ENCODE results near the gene PLP1.

PLP1 gene

DNA sequence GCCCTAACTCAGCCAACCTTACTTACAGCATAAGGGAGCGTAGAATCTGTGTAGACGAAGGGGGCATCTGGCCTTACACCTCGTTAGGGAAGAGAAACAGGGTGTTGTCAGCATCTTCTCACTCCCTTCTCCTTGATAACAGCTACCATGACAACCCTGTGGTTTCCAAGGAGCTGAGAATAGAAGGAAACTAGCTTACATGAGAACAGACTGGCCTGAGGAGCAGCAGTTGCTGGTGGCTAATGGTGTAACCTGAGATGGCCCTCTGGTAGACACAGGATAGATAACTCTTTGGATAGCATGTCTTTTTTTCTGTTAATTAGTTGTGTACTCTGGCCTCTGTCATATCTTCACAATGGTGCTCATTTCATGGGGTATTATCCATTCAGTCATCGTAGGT is 14.6 kb downstream of the PLP1 start:
- TF ChIP-seq, protein P1, sequence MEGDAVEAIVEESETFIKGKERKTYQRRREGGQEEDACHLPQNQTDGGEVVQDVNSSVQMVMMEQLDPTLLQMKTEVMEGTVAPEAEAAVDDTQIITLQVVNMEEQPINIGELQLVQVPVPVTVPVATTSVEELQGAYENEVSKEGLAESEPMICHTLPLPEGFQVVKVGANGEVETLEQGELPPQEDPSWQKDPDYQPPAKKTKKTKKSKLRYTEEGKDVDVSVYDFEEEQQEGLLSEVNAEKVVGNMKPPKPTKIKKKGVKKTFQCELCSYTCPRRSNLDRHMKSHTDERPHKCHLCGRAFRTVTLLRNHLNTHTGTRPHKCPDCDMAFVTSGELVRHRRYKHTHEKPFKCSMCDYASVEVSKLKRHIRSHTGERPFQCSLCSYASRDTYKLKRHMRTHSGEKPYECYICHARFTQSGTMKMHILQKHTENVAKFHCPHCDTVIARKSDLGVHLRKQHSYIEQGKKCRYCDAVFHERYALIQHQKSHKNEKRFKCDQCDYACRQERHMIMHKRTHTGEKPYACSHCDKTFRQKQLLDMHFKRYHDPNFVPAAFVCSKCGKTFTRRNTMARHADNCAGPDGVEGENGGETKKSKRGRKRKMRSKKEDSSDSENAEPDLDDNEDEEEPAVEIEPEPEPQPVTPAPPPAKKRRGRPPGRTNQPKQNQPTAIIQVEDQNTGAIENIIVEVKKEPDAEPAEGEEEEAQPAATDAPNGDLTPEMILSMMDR (IDR thresholded peaks at IDR 0.05; ENCODE audit: low read depth, low read length, missing control alignments): no peak

DNA sequence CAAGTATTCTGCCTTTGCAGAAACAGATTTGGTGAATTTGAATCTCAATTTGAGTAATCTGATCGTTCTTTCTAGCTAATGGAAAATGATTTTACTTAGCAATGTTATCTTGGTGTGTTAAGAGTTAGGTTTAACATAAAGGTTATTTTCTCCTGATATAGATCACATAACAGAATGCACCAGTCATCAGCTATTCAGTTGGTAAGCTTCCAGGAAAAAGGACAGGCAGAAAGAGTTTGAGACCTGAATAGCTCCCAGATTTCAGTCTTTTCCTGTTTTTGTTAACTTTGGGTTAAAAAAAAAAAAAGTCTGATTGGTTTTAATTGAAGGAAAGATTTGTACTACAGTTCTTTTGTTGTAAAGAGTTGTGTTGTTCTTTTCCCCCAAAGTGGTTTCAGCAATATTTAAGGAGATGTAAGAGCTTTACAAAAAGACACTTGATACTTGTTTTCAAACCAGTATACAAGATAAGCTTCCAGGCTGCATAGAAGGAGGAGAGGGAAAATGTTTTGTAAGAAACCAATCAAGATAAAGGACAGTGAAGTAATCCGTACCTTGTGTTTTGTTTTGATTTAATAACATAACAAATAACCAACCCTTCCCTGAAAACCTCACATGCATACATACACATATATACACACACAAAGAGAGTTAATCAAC is 15.3 kb downstream of the PLP1 start:
- TF ChIP-seq, protein P1 (IDR thresholded peaks at IDR 0.05; ENCODE audit: low read depth, low read length, missing control alignments): no peak
- H3K4me3 ChIP-seq (replicated peaks; ENCODE audit: low read depth, low read length): no peak overlapping the region
- no peak for DNase-seq (ENCODE audit: extremely low read depth, low read depth)

More for the DNA sequence above, 14.6 kb downstream of the PLP1 start:
- no peak for DNase-seq (ENCODE audit: extremely low read depth, low read depth)
- H3K4me3 ChIP-seq (replicated peaks; ENCODE audit: low read depth, low read length): no peak overlapping the region

DNA sequence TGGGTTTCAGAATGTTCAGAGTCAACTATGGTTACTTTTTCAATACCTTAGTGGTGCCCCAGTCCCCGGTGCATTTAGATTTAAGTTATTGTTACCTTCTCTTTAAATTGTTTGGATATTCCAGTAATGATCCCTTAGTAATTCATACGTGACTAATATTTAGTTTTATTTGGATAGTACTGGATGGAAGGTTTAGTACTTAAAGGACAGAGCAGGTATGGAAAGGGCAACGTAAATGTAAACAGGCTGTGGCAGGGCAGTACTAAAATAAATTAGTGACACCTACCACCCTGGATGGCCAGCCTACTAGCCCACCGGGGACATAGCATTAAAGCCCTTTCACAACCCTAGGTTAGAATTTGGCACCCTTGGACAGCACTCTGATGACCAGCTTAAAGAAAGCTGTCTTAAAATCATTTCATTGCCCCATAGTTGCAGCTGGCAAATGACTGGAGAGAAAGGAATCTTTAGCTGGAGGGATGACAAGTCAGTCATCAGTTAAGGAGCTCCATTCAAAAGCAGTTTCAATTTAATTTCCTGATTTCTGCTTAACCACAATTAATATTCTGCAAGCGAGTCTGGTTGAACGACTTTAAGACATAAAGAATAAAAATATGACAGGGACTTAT is 16.4 kb downstream of the PLP1 start:
- no peak overlapping the region for H3K4me3 ChIP-seq (replicated peaks; ENCODE audit: low read depth, low read length)

DNA sequence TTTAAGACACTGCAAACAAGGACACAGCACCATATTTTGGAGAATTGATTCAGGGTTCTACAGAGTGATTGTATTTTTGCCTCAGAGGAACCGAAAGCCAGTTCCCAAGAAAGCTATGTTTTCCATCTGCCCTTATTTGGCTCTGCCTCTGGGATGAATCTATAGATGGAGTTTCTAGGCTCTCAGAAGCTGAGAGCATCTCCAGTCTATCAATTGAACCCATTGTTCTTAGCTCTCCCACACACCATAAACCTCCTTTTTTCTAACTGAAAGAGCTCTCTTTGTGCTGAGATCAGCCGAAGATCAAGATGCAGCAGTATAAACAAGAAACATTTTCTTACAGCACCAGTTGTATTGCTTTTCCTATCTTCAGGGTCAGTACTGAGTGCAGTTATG is 16.9 kb downstream of the PLP1 start:
- TF ChIP-seq, protein P1 (IDR thresholded peaks at IDR 0.05; ENCODE audit: low read depth, low read length, missing control alignments): no peak

More for the DNA sequence above, 16.4 kb downstream of the PLP1 start:
- TF ChIP-seq, protein P1 (IDR thresholded peaks at IDR 0.05; ENCODE audit: low read depth, low read length, missing control alignments): no peak
- no peak for DNase-seq (ENCODE audit: extremely low read depth, low read depth)

DNA sequence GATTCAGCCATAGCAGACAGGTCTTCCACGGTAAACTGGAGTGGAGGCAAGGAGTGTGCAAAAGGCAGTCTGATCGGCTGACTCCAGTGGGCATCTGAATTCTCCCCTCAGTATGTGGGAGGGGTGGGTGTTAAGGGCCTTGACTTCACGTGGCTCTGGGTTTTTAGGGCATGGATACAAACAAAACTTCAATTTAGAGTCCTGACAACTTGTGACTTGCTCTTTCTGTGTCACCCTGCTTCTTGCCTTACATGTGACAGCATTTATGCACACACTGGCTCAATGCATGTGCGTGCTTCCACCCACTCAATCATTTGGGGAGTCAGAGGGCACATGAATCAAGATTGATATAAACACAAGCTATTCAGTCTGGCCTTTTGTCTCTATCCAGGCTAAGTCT is 17.5 kb downstream of the PLP1 start:
- TF ChIP-seq, protein P1 (IDR thresholded peaks at IDR 0.05; ENCODE audit: low read depth, low read length, missing control alignments): no peak
- no peak for DNase-seq (ENCODE audit: extremely low read depth, low read depth)
- H3K4me3 ChIP-seq (replicated peaks; ENCODE audit: low read depth, low read length): no peak overlapping the region

More for the DNA sequence above, 16.9 kb downstream of the PLP1 start:
- DNase-seq (ENCODE audit: extremely low read depth, low read depth): no peak
- no peak overlapping the region for H3K4me3 ChIP-seq (replicated peaks; ENCODE audit: low read depth, low read length)

DNA sequence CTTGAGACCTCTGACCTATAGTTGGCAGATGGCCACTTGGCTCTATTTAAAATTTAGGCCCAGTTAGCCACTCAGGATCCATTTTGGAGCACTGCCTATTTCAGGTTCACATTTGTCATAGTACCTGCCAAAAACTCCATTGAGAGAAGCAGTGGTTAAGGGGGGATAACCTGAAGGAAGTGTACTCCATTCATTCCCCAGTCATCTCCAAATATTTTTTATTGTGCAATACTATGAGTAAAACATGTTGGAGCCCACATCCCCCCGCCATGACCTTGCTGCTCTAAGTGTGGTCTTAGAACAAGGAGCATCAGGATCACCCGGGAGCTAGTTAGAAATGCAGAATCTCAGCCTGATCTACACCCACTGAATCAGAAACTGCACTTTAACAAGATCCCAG is 21.1 kb downstream of the PLP1 start:
- TF ChIP-seq, protein P1 (IDR thresholded peaks at IDR 0.05; ENCODE audit: low read depth, low read length, missing control alignments): no peak
- DNase-seq (ENCODE audit: extremely low read depth, low read depth): no peak
- H3K4me3 ChIP-seq (replicated peaks; ENCODE audit: low read depth, low read length): no peak overlapping the region

All from HFF-Myc (cell line).